GM18526 (cell line): Measurements from ENCODE around the gene CFAP161.

ENCODE experiments used
- POLR2A ChIP-seq: IDR thresholded peaks from 3 replicates; pipeline ENCODE4 v1.6.1; 2011; ENCODE audit not compliant: insufficient read length; ENCODE audit errors: extremely low read depth

The CFAP161 gene

GRCh38 chr15:81163961-81164800, 30.1 kb downstream of the CFAP161 start:
- TF ChIP-seq POLR2A: no peak

- no peak for TF ChIP-seq POLR2A
These were observed 31.5 kb downstream of the CFAP161 start for GRCh38 chr15:81165535-81165934.

GRCh38 chr15:81166636-81167305, 32.7 kb downstream of the CFAP161 start:
- no peak for TF ChIP-seq POLR2A

- no peak for TF ChIP-seq POLR2A
These were observed 34.1 kb downstream of the CFAP161 start for GRCh38 chr15:81168131-81168526.

GRCh38 chr15:81168644-81169043, 34.6 kb downstream of the CFAP161 start:
- TF ChIP-seq POLR2A: no peak

- TF ChIP-seq POLR2A: no peak
These were observed 36.4 kb downstream of the CFAP161 start for GRCh38 chr15:81170511-81170910.

GRCh38 chr15:81171286-81171685, 37.2 kb downstream of the CFAP161 start:
- no peak for TF ChIP-seq POLR2A

GRCh38 chr15:81174125-81174791, 40.2 kb downstream of the CFAP161 start:
- no peak for TF ChIP-seq POLR2A

- no peak for TF ChIP-seq POLR2A
These were observed 40.8 kb downstream of the CFAP161 start for GRCh38 chr15:81174792-81175327.

GRCh38 chr15:81175496-81175895, 41.4 kb downstream of the CFAP161 start:
- no peak for TF ChIP-seq POLR2A

- TF ChIP-seq POLR2A: no peak
These were observed 42.3 kb downstream of the CFAP161 start for GRCh38 chr15:81176291-81176893.

GRCh38 chr15:81178365-81178764, 44.3 kb downstream of the CFAP161 start:
- TF ChIP-seq POLR2A: no peak

GRCh38 chr15:81181220-81181619, 47.1 kb downstream of the CFAP161 start:
- TF ChIP-seq POLR2A: no peak

- no peak for TF ChIP-seq POLR2A
These were observed 48.1 kb downstream of the CFAP161 start for GRCh38 chr15:81182031-81182755.

- no peak for TF ChIP-seq POLR2A
These were observed 48.8 kb downstream of the CFAP161 start for GRCh38 chr15:81182756-81183438.

- no peak for TF ChIP-seq POLR2A
These were observed 49.3 kb downstream of the CFAP161 start for GRCh38 chr15:81183439-81183775.
